Measurements from ENCODE around the gene A2ML1. TPM values are rescaled to one million over a fixed set of nuclear protein-coding genes. Genes with fewer than 3 reads are reported as not detected.
A peak's percentile ranks its signal among the peaks of the same experiment; 100 is the strongest.
"Not testable (repeated sequence)": the region's sequence is repeated elsewhere in the genome, so short reads cannot be mapped to it uniquely, and the experiment has no call there.

Gene A2ML1
- polyA plus RNA-seq, 3 donors: 0.11 to 0.17 (median 0.15) TPM

DNA sequence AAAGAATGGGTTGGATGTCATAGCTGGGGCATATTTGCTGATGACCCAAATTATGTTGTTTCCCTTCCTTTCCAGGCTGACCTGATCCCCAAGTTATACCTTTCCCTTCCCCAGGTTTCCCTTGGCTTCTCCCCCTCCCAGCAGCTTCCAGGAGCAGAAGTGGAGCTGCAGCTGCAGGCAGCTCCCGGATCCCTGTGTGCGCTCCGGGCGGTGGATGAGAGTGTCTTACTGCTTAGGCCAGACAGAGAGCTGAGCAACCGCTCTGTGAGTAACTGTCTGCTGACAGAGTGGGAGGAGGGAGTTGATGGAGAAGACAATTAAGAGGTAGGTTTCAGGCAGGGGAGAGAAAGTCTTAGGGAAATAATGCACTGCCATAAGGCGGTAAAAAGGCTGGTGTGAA is 25.0 kb downstream of the A2ML1 start:
- DNase-seq (ENCODE audit: low read depth in 3 of 3, low spot score in 2 of 3): no peak

- no peak for DNase-seq (ENCODE audit: low read depth in 3 of 3, low spot score in 2 of 3)
These were observed 27.5 kb downstream of the A2ML1 start for GRCh38 chr12:8849876-8850275.

GRCh38 chr12:8852119-8852518 is 29.7 kb downstream of the A2ML1 start:
- no peak for DNase-seq (ENCODE audit: low read depth in 3 of 3, low spot score in 2 of 3)

DNA sequence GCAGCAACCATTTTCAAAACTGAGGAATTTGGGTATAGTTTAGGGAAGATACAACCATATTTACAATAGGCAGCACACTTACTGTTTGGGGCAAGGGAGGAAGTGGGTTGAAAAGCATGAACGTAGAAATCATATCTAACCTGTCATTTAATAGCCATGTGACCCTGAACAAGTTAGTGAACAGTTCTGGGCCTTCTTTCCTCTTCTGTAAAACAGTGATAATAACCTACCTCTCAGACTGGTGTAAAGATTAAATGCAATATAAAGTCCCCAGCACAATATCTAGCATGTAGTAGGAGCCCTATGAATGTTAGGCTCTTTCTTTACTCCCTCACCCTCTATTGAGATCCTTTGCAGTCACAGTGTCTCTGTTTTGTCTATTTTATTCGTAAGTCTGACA is 33.5 kb downstream of the A2ML1 start:
- DNase-seq (ENCODE audit: low read depth in 3 of 3, low spot score in 2 of 3): no peak

GRCh38 chr12:8859448-8859847 is 37.0 kb downstream of the A2ML1 start:
- DNase-seq (ENCODE audit: low read depth in 3 of 3, low spot score in 2 of 3): not testable (repeated sequence)

GRCh38 chr12:8860165-8860961 is 37.9 kb downstream of the A2ML1 start:
- peak in 1 of 3 donors; percentile 7 for DNase-seq (ENCODE audit: low read depth in 3 of 3, low spot score in 2 of 3)

GRCh38 chr12:8866429-8866828 is 44.0 kb downstream of the A2ML1 start:
- no peak for DNase-seq (ENCODE audit: low read depth in 3 of 3, low spot score in 2 of 3)

DNA sequence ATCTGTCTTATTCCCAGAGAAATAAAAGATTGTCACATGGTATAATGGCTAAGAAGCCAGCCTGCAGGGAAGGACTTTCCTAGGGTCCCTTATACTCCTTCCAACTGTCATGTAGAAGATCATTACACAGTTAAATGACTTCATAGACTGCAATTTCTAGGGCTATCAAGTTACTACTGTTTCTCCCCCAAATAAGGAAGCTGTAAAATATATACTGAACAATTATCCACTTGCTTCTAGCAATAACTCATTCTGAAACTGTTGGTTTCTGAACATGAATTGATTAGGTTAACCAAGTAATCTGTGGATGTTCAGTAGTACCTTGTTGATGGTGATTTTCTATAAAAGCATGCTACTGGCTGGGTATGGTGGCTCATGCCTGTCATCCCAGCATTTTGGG is 44.6 kb downstream of the A2ML1 start:
- no peak for DNase-seq (ENCODE audit: low read depth in 3 of 3, low spot score in 2 of 3)

DNA sequence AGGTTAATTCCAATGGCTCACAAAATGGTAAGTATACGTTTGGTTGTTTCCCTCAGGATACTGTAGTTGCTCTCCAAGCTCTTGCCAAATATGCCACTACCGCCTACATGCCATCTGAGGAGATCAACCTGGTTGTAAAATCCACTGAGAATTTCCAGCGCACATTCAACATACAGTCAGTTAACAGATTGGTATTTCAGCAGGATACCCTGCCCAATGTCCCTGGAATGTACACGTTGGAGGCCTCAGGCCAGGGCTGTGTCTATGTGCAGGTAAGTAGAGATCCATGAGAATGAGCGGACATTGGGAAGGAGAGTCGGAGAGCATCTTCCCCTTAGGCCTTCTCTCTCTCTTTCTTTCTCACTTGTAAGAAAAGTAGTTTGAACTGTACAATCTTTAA is 45.4 kb downstream of the A2ML1 start:
- no peak for DNase-seq (ENCODE audit: low read depth in 3 of 3, low spot score in 2 of 3)

- DNase-seq (ENCODE audit: low read depth in 3 of 3, low spot score in 2 of 3): no peak
These were observed 48.2 kb downstream of the A2ML1 start for GRCh38 chr12:8870586-8870985.

DNA sequence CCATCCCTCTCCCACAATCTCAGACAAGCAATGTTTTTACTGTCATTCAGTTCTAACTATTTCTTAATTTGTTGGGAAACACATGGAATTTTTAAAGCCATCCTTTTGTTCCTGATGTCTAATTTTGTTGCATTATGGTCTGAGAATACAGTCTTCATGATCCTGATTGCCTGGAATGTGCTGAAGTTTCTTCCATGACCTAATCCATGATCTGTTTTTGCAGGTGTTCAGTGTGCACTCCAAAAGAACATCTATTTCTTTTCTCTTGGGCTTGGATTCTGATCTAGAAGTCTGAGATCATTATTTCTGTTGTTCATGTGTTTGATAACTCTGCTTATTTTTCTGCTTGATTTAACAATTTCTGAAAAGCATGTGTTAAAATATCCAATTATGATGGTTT is 48.6 kb downstream of the A2ML1 start:
- no peak for DNase-seq (ENCODE audit: low read depth in 3 of 3, low spot score in 2 of 3)

GRCh38 chr12:8876887-8877286 is 54.5 kb downstream of the A2ML1 start:
- no peak for DNase-seq (ENCODE audit: low read depth in 3 of 3, low spot score in 2 of 3)

DNA sequence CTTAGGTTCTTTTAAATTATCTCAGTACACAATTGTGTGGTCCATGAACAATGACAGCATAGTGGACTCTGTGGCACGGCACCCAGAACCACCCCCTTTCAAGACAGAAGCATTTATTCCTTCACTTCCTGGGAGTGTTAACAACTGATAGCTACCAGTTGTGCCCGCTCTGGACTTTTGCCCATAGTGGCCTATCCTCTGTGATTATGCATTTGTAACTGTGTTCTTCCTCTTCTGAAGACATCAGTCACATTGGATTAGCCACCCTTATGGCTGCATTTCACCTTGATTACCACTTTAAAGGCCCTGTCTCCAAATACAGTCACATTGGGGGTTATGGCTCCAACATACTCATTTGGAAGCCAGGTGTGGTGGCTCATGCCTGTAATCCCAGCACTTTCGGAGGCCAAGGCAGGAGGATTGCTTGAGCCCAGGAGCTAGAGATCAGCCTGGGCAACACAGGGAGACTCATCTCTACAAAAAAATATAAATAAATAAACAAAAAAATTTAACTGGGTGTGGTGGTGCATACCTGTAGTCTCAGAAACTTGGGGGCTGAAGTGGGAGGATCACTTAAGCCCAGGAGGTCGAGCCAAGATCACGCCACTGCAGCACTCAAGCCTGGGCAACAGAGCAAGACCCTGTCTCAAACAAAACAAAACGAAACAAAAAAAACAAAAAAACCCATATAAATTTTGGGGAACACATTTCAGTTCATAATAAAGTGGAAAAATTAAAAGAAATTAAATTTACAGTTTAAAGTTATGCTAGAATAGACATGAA is 64.3 kb downstream of the A2ML1 start:
- DNase-seq (ENCODE audit: low read depth in 3 of 3, low spot score in 2 of 3): no peak

- DNase-seq (ENCODE audit: low read depth in 3 of 3, low spot score in 2 of 3): no peak
These were observed 64.9 kb downstream of the A2ML1 start for GRCh38 chr12:8887285-8887715.

- peak in 2 of 3 donors; percentile 48 to 77 for DNase-seq (ENCODE audit: low read depth in 3 of 3, low spot score in 2 of 3)
These were observed 68.1 kb downstream of the A2ML1 start for GRCh38 chr12:8890313-8891085.

DNA sequence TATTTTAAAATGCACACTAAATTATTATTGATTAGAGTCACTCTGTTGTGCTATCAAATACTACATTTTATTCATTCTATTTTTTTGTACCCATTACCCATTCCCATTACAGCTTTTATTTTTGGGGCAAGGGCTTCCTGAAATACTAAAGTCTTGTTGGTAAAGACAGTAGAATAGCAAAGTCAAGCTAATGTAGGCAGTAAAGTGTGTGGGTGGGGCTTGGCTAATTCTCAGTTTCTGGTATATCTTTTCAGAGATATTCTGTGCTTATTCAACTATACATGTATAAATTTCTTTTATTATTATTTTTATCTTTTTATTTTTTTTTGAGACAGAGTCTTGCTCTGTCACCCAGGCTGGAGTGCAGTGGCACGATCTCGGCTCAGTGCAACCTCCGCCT is 69.6 kb downstream of the A2ML1 start:
- no peak for DNase-seq (ENCODE audit: low read depth in 3 of 3, low spot score in 2 of 3)

GRCh38 chr12:8894378-8894777 is 72.0 kb downstream of the A2ML1 start:
- no peak for DNase-seq (ENCODE audit: low read depth in 3 of 3, low spot score in 2 of 3)

DNA sequence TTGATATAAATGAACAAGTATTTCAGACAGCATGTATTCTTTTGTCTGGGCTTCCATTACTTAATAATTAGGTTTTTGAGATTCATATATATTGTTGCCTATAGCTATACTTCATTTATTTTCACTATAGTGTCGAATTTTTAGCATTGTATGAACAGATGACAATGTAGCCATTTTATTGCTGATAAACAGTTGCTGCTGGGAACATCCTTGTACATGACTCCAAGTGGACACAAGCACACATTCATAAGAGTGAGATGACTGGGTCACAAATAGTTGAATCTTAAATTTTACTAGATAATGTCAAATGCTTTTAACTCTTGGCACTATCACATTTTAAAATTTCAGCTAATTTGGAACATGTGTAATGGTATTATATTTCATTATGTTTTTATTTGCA is 72.6 kb downstream of the A2ML1 start:
- DNase-seq (ENCODE audit: low read depth in 3 of 3, low spot score in 2 of 3): no peak

DNA sequence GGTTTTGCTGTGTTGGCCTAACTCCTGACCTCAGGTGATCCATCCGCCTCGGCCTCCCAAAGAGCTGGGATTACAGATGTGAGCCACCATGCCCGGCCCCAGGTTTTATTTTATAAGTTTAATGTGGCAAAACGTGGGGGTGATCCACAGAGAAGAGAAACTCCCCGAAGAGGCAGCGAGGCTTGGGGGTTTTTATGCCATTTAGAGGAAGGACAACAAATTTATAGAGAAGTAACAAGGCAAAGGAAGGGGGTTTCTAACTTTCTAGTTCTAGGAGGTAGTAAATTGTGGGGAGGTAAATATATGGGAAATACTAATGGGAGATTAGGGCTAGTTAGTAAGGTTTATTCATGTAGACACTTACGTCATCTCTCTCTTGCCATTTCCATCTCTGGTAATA is 74.7 kb downstream of the A2ML1 start:
- no peak for DNase-seq (ENCODE audit: low read depth in 3 of 3, low spot score in 2 of 3)

GRCh38 chr12:8899830-8900229 is 77.4 kb downstream of the A2ML1 start:
- DNase-seq (ENCODE audit: low read depth in 3 of 3, low spot score in 2 of 3): no peak

GRCh38 chr12:8902703-8903102 is 80.3 kb downstream of the A2ML1 start:
- DNase-seq (ENCODE audit: low read depth in 3 of 3, low spot score in 2 of 3): not testable (repeated sequence)

Data from right renal cortex interstitium (tissue), 3 donors.